T-helper 2 cell treated with Interferon-gamma antibody and Interleukin-4, amounts not matched to agents 100 ng/mL and 5 ng/mL, for 36 hours (primary cell): ENCODE measurements around the gene DUSP16. TPM values are rescaled to one million over a fixed set of nuclear protein-coding genes. Genes with fewer than 3 reads are reported as not detected.
"Not testable (repeated sequence)": the region's sequence is repeated elsewhere in the genome, so short reads cannot be mapped to it uniquely, and the experiment has no call there.

Experiments
- intact Hi-C: fragments of 100-400 bp; cut with micrococcal nuclease; formaldehyde crosslinking; loops from one replicate; pipeline ENCODE4 v1.15.1; 2023
- total RNA-seq: library from RNA; stranded (reverse); gene quantifications from 2 replicates; pipeline ENCODE4 v1.2.3, GENCODE V29; 2022

The DUSP16 gene
- total RNA-seq, 1 donor from 2014 or later: 37.3 TPM

DNA sequence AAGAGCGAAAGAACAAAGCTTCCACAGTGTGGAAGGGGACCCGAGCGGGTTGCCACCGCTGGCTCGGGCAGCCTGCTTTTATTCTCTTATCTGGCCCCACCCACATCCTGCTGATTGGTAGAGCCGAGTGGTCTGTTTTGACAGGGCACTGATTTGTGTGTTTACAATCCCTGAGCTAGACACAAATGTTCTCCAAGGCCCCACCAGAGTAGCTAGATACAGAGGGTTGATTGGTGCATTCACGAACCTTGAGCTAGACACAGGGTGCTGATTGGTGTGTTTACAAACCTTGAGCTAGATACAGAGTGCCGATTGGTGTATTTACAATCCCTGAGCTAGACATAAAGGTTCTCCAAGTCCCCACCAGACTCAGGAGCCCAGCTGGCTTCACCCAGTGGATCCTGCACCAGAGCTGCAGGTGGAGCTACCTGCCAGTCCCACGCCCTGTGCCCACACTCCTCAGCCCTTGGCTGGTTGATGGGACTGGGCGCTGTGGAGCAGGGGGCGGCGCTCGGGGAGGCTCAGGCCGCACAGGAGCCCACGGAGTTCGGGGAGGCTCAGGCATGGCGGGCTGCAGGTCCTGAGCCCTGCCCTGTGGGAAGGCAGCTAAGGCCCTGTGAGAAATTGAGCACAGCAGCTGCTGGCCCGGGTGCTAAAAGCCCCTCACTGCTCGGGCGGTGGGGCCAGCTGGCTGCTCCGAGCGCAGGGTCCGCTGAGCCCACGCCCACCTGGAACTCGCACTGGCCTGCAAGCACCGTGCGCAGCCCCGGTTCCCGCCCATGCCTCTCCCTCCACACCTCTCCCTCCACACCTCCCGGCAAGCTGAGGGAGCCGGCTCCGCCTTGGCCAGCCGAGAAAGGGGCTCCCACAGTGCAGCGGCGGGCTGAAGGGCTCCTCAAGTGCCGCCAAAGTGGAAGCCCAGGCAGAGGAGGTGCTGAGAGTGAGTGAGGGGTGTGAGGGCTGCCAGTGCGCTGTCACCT, 90.4 kb downstream of the DUSP16 start:
- intact Hi-C loops: not testable (repeated sequence)

GRCh38 chr12:12470751-12471306, 91.8 kb downstream of the DUSP16 start:
- intact Hi-C loops: no loop called here

DNA sequence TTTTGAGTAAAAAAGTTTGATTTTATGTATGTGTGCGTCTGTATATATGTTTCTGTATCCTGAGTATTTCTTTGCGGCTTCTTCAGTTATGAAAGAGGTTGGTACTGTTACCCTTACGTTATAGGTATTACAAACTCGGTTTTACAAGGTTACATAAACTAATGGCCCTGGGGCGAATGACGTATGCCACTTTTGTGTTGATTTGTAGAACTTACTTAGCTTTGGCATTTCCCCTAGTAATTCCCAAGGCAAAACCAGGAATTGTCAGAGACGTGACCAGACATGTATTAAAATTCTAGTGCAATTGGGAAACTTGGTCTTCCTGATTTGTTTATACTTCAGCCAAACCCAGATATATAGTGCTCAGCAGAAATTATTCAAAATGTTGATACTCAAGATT, 93.3 kb downstream of the DUSP16 start:
- intact Hi-C loops: no loop called here

DNA sequence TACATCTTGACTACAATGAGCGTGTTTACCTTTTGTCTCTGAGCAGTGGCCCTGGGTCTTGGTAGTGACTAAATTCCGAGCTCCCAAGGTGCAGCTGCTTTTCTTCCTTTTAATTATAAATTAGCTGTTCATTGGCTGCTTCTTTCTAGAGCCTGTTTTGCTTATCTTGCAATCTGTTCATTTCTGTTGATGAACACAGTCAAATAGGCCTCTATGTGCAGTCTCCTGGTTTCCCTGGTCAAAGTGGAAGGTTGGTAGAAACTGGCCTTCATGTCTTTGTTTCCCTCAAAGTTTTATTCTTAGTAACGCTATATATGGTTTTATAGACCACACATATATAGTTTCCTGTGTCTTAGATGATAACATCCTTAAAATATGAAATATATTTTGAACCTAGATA, 94.1 kb downstream of the DUSP16 start:
- intact Hi-C loops: no loop called here

DNA sequence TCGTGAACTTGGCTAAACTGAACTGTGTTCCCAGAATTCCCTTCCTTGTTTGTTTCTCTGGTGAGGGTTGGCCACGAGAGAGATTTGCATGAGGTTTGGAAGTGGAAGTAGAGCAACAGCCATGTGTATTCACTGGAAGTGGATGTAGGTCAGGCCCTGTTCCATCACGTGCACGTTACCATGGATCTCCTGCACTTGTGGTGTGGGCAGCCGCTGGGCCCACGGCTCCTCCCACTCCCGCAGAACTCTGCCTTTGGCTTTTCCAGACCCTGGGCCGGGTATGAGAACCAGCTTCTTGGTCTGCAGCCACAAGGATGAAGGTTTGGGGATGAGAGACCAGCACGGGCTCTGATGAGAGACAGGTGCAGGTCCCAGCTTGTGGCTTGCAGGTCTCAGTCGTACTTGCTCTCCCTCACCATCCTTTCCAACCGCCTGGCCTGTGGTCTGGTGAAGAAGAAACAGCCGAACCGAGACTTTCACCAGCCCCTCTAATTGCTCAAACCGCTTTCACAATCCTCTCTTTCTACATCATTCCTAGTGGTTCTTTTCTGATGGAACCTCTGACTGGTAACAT, 94.9 kb downstream of the DUSP16 start:
- intact Hi-C loops: no loop called here

GRCh38 chr12:12467264-12467663, 95.4 kb downstream of the DUSP16 start:
- intact Hi-C loops: no loop called here

DNA sequence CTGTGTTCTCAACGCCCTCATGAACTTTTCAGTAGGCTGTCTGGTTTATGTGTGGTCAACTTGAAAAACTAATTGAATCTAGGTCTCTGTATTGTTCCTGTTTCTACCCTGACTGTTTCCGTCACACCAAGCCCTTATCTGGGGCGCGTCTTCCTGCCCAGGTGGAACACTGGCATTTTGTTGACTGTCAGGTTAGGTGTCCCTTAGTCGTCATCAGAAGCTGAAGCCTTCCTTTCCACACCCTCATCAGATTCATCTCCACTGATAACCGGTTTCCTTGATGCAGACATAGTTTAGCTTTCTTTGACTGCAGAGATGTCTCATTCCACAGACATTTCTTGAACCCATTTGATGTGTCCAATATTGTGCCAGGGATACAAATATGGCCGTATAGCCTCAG, 96.5 kb downstream of the DUSP16 start:
- intact Hi-C loops: loop anchor here (1.0 kb wide), 1 partner anchor 24 kb away; no protein-coding TSS in a partner anchor

GRCh38 chr12:12465522-12465921, 97.1 kb downstream of the DUSP16 start:
- intact Hi-C loops: no loop called here

DNA sequence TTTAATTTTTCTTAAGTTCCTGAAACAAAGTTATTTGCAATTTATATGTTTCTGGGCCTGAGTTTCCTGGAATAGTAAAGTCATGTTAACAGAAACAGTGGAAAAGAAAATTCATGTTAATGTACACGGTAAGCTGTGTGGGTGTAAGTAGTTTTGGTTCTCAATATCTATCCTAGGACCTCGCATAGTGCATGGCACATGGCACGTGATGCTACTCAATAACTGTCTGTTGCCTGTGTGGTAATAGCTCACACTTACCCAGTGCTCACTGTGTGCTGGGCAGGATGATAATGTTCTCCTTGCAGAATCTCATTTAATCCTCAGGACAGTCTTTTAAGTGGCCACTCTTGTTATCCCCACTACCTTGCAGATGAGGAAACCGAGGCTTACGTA, 100.7 kb downstream of the DUSP16 start:
- intact Hi-C loops: no loop called here

GRCh38 chr12:12460935-12461922, 101.4 kb downstream of the DUSP16 start:
- intact Hi-C loops: no loop called here

DNA sequence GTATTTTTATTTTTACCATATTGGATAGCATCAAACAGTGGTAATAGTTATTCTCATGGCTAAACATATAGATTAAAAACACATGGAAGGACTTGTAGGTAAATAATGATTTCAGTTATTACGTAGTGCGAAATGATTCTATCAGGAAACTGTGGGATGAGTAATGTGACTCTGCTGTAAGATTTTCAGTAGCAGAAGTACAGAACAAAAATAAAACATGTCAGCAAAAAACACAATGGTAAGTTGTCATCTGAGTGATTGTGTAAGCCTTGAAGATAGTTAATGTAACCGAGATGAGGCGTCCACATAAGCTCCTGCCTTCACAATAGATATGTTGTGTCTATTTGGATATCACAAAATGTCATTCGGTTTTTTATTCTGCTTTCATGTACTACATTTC, 106.0 kb downstream of the DUSP16 start:
- intact Hi-C loops: loop anchor here (1.0 to 2.0 kb wide), 3 partner anchors 14 to 26 kb away; no protein-coding TSS in a partner anchor

- intact Hi-C loops: no loop called here
These were observed 108.3 kb downstream of the DUSP16 start for GRCh38 chr12:12454315-12454714.

DNA sequence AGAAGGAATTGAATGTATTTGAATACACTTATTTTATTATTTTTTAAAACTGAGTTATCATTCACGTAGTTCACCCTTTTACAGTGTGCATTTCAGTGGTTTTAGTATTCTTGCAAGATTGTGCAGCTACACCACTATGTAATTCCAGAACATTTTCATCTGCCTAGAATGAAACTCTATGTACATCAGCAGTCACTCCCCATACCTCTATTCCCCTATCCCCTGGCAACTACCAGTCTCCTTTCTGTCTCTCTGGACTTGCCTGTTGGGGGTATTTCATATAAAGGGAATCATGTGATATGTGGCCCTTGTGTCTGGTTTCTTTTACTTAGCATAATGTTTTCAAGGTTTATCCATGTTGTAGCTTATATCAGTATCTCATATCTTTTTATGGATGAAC, 109.0 kb downstream of the DUSP16 start:
- intact Hi-C loops: no loop called here

GRCh38 chr12:12452326-12452902, 110.2 kb downstream of the DUSP16 start:
- intact Hi-C loops: no loop called here

- intact Hi-C loops: no loop called here
These were observed 111.6 kb downstream of the DUSP16 start for GRCh38 chr12:12451098-12451497.

GRCh38 chr12:12450043-12450471, 112.6 kb downstream of the DUSP16 start:
- intact Hi-C loops: no loop called here

DNA sequence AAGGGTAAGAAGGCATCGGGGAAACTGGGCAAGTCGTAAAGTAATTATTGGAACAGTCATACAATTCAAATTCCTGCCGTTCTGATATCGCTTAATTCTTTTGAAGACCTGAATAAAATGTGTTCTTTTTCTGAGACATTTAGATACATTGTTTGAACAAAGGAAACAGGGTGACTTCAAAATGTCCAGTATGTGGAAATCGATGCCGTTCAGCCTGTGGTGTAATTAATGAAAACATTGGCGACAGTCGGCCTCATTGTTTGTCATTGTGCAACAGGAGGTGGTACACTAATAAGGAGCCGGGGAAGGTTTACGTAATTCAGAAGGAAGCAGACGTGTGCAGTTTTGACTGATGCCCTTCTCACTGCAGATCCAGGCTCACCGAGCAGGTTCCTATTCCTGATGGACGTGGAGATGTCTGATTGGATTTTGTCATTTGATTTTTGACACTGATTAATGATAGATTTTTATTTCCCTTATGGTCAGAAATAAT, 113.1 kb downstream of the DUSP16 start:
- intact Hi-C loops: no loop called here

GRCh38 chr12:12447837-12448236, 114.8 kb downstream of the DUSP16 start:
- intact Hi-C loops: no loop called here

DNA sequence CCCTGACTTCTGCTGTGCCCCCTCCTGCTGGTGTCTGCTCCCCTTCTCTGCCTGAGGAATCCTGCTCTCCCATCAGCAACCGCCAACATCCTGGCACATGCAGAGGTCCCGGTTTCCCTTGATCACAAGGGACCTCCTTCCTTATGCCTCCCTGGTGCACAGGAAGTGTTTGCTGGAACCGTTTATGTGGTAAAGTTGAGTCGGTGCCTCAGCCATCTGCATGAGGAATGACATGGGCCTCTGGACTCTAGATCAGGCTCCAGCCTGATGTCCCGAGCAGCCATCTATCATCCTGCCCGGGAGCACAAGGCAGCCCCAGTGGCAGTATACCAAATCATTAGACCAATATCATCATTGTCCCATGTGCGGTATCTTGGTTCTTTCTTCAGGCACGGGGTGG, 115.4 kb downstream of the DUSP16 start:
- intact Hi-C loops: no loop called here

DNA sequence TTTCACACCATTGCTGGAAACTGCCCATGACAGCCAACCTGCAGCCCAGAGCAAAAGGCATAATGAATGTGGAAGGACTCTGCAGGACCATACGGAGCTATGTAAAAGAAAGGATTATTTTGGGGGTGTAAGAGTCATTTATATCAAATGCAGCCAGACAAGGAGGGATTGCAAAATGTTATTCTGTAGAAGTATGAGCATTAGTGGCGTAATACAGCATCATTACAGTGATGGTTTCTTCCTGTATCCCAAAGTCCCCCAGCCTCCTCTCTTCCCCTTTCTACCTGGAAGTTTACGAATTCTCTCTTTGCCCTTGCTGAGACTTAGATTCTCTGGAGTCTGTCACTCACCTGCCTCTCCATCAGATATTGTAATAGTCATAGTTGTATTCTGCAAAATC, 115.9 kb downstream of the DUSP16 start:
- intact Hi-C loops: no loop called here

GRCh38 chr12:12445882-12446181, 116.8 kb downstream of the DUSP16 start:
- intact Hi-C loops: no loop called here
